A549 (cell line): ENCODE data around the gene FUOM.

ENCODE experiments used
- CEBPB ChIP-seq, 2 experiments: fragments of >200 bp in 1 of 2; sonication (Bioruptor Twin) in 1 of 2; formaldehyde crosslinking in 1 of 2; IDR thresholded peaks; 2 replicates each; pipeline ENCODE4 v1.6.1; 2012 to 2016
- CHD4 ChIP-seq: fragments of 200-600 bp; sonication (generic); IDR thresholded peaks from 2 replicates; pipeline ENCODE4 v1.6.1; 2016; ENCODE audit warnings: antibody characterized with exemption, mild to moderate bottlenecking, borderline replicate concordance
- EP300 ChIP-seq, 2 experiments: fragments of >200 bp; sonication (Bioruptor Twin); formaldehyde crosslinking; IDR thresholded peaks; 2 replicates in 1 of 2; 3 replicates in 1 of 2; pipeline ENCODE4 v1.6.1; 2016 to 2017
- NR3C1 ChIP-seq: fragments of >200 bp; sonication (Bioruptor Twin); formaldehyde crosslinking; IDR thresholded peaks from 3 replicates; pipeline ENCODE4 v1.6.1; 2017
- POLR2A ChIP-seq: IDR thresholded peaks from 2 replicates; pipeline ENCODE4 v1.6.1; 2012; ENCODE audit warnings: mild to moderate bottlenecking, low read length
- RAD21 ChIP-seq, 2 experiments: fragments of >200 bp in 1 of 2; sonication (Bioruptor Twin) in 1 of 2; formaldehyde crosslinking in 1 of 2; IDR thresholded peaks in 1 of 2; conservative IDR thresholded peaks in 1 of 2; 2 replicates in 1 of 2; 3 replicates in 1 of 2; pipeline ENCODE4 v1.6.1; 2012 to 2018; ENCODE audit warnings: inconsistent platforms in 1 of 2
- RFX5 ChIP-seq: fragments of 450-650 bp; IDR thresholded peaks from 2 replicates; pipeline ENCODE4 v1.7.1; 2014; ENCODE audit warnings: antibody characterized with exemption, mild to moderate bottlenecking, moderate library complexity
- TF ChIP-seq, protein P1 (sequence below): IDR thresholded peaks from 2 replicates; pipeline ENCODE4 v1.6.1; 2012
- TF ChIP-seq, protein P2 (sequence below): fragments of 200-600 bp; sonication (generic); IDR thresholded peaks from 2 replicates; pipeline ENCODE4 v1.6.1; 2016; ENCODE audit warnings: antibody characterized with exemption, mild to moderate bottlenecking, moderate library complexity
- TF ChIP-seq, protein P3 (sequence below): fragments of >200 bp; sonication (Bioruptor Twin); formaldehyde crosslinking; IDR thresholded peaks from 3 replicates; pipeline ENCODE4 v1.5.1; 2016
- TF ChIP-seq, protein P4 (sequence below): IDR thresholded peaks from 2 replicates; pipeline ENCODE4 v1.6.1; 2012; ENCODE audit warnings: low read depth, borderline replicate concordance

DNA sequence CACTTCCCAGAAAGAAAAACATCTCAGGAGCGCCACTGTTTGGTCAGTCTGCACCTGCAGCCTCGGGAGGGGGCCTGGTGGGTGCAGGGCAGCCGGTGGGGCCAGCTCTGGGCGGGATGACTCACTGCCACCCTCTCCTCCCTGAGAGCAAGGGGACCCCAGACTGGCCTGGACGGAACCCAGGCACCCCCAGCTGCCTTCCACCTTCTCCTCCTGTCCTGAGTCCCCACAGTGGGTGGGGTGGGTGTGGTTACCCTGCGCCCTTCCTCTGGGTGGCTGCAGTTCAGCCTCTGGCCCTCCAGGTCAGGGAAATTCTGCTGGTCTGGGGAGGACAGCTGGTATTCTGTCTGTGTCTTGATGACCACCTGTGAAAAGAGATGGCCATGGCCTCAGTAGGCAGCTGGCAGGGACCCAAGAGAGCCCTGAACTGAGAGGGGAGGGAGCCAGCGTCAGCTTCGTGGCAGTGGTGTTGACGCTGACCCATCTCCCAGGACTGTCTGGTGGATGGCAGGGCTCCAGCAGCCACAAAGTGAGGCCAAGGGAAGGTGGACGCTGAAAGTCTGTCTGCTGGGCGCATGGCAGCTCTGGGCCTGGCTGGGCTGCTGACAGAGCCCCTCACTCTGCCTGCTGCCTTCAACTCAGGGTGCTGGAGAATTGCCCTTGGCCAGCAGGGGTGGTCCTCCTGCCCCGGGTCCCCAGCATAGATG lies 30.0 kb downstream of the FUOM start:
- TF ChIP-seq, protein P1, sequence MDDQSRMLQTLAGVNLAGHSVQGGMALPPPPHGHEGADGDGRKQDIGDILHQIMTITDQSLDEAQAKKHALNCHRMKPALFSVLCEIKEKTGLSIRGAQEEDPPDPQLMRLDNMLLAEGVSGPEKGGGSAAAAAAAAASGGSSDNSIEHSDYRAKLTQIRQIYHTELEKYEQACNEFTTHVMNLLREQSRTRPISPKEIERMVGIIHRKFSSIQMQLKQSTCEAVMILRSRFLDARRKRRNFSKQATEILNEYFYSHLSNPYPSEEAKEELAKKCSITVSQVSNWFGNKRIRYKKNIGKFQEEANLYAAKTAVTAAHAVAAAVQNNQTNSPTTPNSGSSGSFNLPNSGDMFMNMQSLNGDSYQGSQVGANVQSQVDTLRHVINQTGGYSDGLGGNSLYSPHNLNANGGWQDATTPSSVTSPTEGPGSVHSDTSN, result no peak
- TF ChIP-seq POLR2A (no peak), CEBPB (IDR thresholded peaks at IDR 0.05) (no peak), RAD21 (conservative IDR thresholded peaks at IDR 0.05 in 1 of 2, IDR thresholded peaks at IDR 0.05 in 1 of 2) (no peak), EP300 (IDR thresholded peaks at IDR 0.05) (no peak), RFX5 (no peak), NR3C1 (no peak), CHD4 (no peak)
- TF ChIP-seq, protein P2, sequence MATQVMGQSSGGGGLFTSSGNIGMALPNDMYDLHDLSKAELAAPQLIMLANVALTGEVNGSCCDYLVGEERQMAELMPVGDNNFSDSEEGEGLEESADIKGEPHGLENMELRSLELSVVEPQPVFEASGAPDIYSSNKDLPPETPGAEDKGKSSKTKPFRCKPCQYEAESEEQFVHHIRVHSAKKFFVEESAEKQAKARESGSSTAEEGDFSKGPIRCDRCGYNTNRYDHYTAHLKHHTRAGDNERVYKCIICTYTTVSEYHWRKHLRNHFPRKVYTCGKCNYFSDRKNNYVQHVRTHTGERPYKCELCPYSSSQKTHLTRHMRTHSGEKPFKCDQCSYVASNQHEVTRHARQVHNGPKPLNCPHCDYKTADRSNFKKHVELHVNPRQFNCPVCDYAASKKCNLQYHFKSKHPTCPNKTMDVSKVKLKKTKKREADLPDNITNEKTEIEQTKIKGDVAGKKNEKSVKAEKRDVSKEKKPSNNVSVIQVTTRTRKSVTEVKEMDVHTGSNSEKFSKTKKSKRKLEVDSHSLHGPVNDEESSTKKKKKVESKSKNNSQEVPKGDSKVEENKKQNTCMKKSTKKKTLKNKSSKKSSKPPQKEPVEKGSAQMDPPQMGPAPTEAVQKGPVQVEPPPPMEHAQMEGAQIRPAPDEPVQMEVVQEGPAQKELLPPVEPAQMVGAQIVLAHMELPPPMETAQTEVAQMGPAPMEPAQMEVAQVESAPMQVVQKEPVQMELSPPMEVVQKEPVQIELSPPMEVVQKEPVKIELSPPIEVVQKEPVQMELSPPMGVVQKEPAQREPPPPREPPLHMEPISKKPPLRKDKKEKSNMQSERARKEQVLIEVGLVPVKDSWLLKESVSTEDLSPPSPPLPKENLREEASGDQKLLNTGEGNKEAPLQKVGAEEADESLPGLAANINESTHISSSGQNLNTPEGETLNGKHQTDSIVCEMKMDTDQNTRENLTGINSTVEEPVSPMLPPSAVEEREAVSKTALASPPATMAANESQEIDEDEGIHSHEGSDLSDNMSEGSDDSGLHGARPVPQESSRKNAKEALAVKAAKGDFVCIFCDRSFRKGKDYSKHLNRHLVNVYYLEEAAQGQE, result no peak
- TF ChIP-seq, protein P3, sequence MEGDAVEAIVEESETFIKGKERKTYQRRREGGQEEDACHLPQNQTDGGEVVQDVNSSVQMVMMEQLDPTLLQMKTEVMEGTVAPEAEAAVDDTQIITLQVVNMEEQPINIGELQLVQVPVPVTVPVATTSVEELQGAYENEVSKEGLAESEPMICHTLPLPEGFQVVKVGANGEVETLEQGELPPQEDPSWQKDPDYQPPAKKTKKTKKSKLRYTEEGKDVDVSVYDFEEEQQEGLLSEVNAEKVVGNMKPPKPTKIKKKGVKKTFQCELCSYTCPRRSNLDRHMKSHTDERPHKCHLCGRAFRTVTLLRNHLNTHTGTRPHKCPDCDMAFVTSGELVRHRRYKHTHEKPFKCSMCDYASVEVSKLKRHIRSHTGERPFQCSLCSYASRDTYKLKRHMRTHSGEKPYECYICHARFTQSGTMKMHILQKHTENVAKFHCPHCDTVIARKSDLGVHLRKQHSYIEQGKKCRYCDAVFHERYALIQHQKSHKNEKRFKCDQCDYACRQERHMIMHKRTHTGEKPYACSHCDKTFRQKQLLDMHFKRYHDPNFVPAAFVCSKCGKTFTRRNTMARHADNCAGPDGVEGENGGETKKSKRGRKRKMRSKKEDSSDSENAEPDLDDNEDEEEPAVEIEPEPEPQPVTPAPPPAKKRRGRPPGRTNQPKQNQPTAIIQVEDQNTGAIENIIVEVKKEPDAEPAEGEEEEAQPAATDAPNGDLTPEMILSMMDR, result no peak
- TF ChIP-seq, protein P4, sequence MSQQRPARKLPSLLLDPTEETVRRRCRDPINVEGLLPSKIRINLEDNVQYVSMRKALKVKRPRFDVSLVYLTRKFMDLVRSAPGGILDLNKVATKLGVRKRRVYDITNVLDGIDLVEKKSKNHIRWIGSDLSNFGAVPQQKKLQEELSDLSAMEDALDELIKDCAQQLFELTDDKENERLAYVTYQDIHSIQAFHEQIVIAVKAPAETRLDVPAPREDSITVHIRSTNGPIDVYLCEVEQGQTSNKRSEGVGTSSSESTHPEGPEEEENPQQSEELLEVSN, result no peak
